ENCODE measurements around the gene MSLN.

DNA sequence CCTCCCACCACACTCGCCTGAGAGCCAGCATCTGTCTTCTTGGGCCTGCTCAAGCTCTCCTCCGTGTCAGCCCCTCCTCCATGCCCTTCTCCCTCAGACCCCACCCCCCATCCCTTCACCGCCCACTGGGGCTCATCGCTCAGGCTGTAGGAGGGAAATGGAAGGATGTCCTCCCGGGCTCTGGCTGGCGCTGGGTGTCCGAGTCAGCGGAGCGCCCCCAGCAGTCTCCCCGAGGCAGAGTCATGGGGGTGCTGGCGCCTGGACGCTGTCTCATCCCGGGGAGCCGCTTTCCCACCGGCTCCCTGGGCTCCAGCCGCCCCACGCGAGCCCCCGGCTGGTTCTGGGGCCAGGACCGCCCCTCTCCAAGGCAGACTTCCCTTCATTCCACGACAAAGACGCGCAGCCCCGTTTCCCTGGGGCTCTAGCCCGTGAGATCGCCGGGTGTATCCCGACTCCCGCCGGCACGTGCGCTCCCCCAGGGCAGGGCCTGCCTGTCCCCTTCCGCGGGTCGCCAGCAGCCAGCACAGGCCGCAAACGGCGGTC is 40.0 kb upstream of the MSLN start:
- TF ChIP-seq, protein P1, sequence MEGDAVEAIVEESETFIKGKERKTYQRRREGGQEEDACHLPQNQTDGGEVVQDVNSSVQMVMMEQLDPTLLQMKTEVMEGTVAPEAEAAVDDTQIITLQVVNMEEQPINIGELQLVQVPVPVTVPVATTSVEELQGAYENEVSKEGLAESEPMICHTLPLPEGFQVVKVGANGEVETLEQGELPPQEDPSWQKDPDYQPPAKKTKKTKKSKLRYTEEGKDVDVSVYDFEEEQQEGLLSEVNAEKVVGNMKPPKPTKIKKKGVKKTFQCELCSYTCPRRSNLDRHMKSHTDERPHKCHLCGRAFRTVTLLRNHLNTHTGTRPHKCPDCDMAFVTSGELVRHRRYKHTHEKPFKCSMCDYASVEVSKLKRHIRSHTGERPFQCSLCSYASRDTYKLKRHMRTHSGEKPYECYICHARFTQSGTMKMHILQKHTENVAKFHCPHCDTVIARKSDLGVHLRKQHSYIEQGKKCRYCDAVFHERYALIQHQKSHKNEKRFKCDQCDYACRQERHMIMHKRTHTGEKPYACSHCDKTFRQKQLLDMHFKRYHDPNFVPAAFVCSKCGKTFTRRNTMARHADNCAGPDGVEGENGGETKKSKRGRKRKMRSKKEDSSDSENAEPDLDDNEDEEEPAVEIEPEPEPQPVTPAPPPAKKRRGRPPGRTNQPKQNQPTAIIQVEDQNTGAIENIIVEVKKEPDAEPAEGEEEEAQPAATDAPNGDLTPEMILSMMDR (conservative IDR thresholded peaks at IDR 0.05): no peak
- no peak for TF ChIP-seq ZFX (IDR thresholded peaks at IDR 0.05)
